ENCODE data around the gene TMEM80.

Gene TMEM80

DNA sequence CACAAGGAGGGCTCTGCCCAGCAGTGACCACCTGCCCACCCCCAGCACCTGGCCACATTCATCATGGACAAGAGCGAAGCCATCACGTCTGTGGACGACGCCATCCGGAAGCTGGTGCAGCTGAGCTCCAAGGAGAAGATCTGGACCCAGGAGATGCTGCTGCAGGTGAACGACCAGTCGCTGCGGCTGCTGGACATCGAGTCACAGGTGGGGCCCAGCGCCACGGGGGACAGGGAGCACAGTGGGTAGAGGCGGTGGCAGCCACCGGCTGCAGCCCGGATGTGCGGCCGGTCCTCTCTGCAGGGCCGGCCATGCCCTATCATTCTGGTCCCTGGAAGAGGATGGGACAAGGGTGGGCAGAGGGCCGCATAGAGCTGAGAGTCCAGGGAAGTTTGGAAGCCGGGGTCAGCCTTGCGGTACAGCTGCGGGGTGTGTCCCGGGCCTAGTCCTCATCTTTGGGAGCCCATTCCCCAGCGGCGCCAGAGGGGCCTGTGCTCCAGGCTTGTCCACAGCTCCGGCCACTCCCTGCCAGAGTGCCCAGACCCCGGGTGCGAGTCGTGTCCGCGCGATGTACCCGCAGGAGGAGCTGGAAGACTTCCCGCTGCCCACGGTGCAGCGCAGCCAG, 24.5 kb downstream of the TMEM80 start:
- ATAC-seq (ENCODE audit: insufficient read depth, low read depth) (no peak), DNase-seq (no peak)
- Histone ChIP-seq H3K79me2 (ENCODE audit: insufficient read depth, low read length) (no peaks in the 10 kb centered on the region), H3K36me3 (ENCODE audit: insufficient read depth, low read length) (no peaks in the 10 kb centered on the region), H3K9me3 (ENCODE audit: insufficient read depth, low read length, severe bottlenecking) (no peaks in the 10 kb centered on the region), H3K9ac (ENCODE audit: low read depth, low read length) (no peak overlapping the region), H3K4me1 (ENCODE audit: insufficient read depth, low read length) (0 out of 2 replicates have a peak, but pooled peaks cover 3% of the 10 kb centered on the region), H3K4me3 (ENCODE audit: low read depth in 1 of 2, low read length in 2 of 2) (no peak overlapping the region), H3K27me3 (ENCODE audit: insufficient read depth, low read length, poor library complexity) (no peaks in the 10 kb centered on the region), H2AFZ (ENCODE audit: low read depth, low read length) (no peak overlapping the region), H4K20me1 (ENCODE audit: insufficient read depth, low read length) (peaks cover 7% of the 10 kb centered on the region; the same call in 1 of the 2 replicates), H3K27ac (ENCODE audit: low read length) (no peak overlapping the region), H3K4me2 (ENCODE audit: insufficient read depth, low read length) (no peak overlapping the region)
- TF ChIP-seq, protein P1, sequence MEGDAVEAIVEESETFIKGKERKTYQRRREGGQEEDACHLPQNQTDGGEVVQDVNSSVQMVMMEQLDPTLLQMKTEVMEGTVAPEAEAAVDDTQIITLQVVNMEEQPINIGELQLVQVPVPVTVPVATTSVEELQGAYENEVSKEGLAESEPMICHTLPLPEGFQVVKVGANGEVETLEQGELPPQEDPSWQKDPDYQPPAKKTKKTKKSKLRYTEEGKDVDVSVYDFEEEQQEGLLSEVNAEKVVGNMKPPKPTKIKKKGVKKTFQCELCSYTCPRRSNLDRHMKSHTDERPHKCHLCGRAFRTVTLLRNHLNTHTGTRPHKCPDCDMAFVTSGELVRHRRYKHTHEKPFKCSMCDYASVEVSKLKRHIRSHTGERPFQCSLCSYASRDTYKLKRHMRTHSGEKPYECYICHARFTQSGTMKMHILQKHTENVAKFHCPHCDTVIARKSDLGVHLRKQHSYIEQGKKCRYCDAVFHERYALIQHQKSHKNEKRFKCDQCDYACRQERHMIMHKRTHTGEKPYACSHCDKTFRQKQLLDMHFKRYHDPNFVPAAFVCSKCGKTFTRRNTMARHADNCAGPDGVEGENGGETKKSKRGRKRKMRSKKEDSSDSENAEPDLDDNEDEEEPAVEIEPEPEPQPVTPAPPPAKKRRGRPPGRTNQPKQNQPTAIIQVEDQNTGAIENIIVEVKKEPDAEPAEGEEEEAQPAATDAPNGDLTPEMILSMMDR (IDR thresholded peaks at IDR 0.05; ENCODE audit: borderline replicate concordance, extremely low read depth, low read length, poor library complexity, severe bottlenecking): no peak
- no peak for TF ChIP-seq EZH2 (IDR thresholded peaks at IDR 0.05; ENCODE audit: borderline replicate concordance, low read depth, low read length, severe bottlenecking)

DNA sequence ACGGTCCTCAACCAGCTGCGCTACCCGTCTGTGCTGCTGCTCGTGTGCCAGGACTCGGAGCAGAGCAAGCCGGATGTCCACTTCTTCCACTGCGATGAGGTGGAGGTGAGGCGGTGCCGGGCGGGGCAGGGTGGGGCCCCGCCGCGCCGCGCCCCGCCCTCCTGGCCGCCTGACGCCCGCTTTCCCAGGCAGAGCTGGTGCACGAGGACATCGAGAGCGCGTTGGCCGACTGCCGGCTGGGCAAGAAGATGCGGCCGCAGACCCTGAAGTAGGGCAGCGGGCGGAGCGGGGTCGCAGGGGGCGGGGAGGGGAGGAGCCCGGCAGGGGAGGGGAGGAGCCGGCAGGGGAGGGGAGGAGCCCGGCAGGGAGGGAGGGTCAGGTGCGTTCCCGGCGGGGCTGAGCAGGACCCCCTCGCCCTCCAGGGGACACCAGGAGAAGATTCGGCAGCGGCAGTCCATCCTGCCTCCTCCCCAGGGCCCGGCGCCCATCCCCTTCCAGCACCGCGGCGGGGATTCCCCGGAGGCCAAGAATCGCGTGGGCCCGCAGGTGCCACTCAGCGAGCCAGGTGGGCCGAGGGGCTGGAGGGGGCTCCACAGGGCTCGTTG, 25.1 kb downstream of the TMEM80 start:
- H3K4me2 ChIP-seq (ENCODE audit: insufficient read depth, low read length): no peak overlapping the region
- H3K9ac ChIP-seq (ENCODE audit: low read depth, low read length): no peak overlapping the region
- H3K79me2 ChIP-seq (ENCODE audit: insufficient read depth, low read length): no peaks in the 10 kb centered on the region
- H3K36me3 ChIP-seq (ENCODE audit: insufficient read depth, low read length): no peaks in the 10 kb centered on the region
- ATAC-seq (ENCODE audit: insufficient read depth, low read depth): no peak
- no peaks in the 10 kb centered on the region for H3K27me3 ChIP-seq (ENCODE audit: insufficient read depth, low read length, poor library complexity)
- 0 out of 2 replicates have a peak, but pooled peaks cover 3% of the 10 kb centered on the region for H3K4me1 ChIP-seq (ENCODE audit: insufficient read depth, low read length)
- TF ChIP-seq EZH2 (IDR thresholded peaks at IDR 0.05; ENCODE audit: borderline replicate concordance, low read depth, low read length, severe bottlenecking): no peak
- TF ChIP-seq, protein P1 (IDR thresholded peaks at IDR 0.05; ENCODE audit: borderline replicate concordance, extremely low read depth, low read length, poor library complexity, severe bottlenecking): no peak
- H2AFZ ChIP-seq (ENCODE audit: low read depth, low read length): no peak overlapping the region
- no peaks in the 10 kb centered on the region for H3K9me3 ChIP-seq (ENCODE audit: insufficient read depth, low read length, severe bottlenecking)
- no peak for DNase-seq
- H4K20me1 ChIP-seq (ENCODE audit: insufficient read depth, low read length): peaks cover 7% of the 10 kb centered on the region; the same call in 1 of the 2 replicates
- H3K27ac ChIP-seq (ENCODE audit: low read length): no peak overlapping the region
- no peak overlapping the region for H3K4me3 ChIP-seq (ENCODE audit: low read depth in 1 of 2, low read length in 2 of 2)

DNA sequence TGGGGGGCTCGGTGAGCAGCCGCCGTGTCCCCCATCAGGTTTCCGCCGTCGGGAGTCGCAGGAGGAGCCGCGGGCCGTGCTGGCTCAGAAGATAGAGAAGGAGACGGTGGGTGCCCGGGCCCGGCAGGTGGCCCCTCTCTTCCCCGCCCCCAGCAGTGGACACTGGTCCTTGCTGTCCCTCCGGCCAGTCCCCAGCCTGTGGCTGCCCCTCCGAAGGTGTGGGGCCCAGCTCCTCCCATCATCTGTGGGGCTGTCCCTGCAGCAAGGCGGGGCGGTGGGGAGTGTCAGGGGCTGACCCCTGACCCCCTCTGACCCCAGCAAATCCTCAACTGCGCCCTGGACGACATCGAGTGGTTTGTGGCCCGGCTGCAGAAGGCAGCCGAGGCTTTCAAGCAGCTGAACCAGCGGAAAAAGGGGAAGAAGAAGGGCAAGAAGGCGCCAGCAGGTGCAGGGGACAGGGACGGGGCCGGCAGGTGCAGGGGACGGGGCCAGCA, 25.7 kb downstream of the TMEM80 start:
- no peak for ATAC-seq (ENCODE audit: insufficient read depth, low read depth)
- no peak overlapping the region for H2AFZ ChIP-seq (ENCODE audit: low read depth, low read length)
- TF ChIP-seq, protein P1 (IDR thresholded peaks at IDR 0.05; ENCODE audit: borderline replicate concordance, extremely low read depth, low read length, poor library complexity, severe bottlenecking): no peak
- TF ChIP-seq EZH2 (IDR thresholded peaks at IDR 0.05; ENCODE audit: borderline replicate concordance, low read depth, low read length, severe bottlenecking): no peak
- no peaks in the 10 kb centered on the region for H3K27me3 ChIP-seq (ENCODE audit: insufficient read depth, low read length, poor library complexity)
- H3K36me3 ChIP-seq (ENCODE audit: insufficient read depth, low read length): no peaks in the 10 kb centered on the region
- no peak overlapping the region for H3K4me2 ChIP-seq (ENCODE audit: insufficient read depth, low read length)
- H4K20me1 ChIP-seq (ENCODE audit: insufficient read depth, low read length): peaks cover 7% of the 10 kb centered on the region; the same call in 1 of the 2 replicates
- H3K9me3 ChIP-seq (ENCODE audit: insufficient read depth, low read length, severe bottlenecking): no peaks in the 10 kb centered on the region
- DNase-seq: no peak
- H3K9ac ChIP-seq (ENCODE audit: low read depth, low read length): no peak overlapping the region
- no peak overlapping the region for H3K4me3 ChIP-seq (ENCODE audit: low read depth in 1 of 2, low read length in 2 of 2)
- H3K79me2 ChIP-seq (ENCODE audit: insufficient read depth, low read length): no peaks in the 10 kb centered on the region
- no peak overlapping the region for H3K27ac ChIP-seq (ENCODE audit: low read length)
- 0 out of 2 replicates have a peak, but pooled peaks cover 3% of the 10 kb centered on the region for H3K4me1 ChIP-seq (ENCODE audit: insufficient read depth, low read length)
